DMS 273 (cell line): ENCODE results near the gene VWA2.

ENCODE experiments used
- DNase-seq: peaks from one replicate; lab custom pipeline; 2025; ENCODE audit not compliant: unreplicated experiment; lab: John Stamatoyannopoulos, UW

Gene VWA2, protein sequence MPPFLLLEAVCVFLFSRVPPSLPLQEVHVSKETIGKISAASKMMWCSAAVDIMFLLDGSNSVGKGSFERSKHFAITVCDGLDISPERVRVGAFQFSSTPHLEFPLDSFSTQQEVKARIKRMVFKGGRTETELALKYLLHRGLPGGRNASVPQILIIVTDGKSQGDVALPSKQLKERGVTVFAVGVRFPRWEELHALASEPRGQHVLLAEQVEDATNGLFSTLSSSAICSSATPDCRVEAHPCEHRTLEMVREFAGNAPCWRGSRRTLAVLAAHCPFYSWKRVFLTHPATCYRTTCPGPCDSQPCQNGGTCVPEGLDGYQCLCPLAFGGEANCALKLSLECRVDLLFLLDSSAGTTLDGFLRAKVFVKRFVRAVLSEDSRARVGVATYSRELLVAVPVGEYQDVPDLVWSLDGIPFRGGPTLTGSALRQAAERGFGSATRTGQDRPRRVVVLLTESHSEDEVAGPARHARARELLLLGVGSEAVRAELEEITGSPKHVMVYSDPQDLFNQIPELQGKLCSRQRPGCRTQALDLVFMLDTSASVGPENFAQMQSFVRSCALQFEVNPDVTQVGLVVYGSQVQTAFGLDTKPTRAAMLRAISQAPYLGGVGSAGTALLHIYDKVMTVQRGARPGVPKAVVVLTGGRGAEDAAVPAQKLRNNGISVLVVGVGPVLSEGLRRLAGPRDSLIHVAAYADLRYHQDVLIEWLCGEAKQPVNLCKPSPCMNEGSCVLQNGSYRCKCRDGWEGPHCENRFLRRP

DNA sequence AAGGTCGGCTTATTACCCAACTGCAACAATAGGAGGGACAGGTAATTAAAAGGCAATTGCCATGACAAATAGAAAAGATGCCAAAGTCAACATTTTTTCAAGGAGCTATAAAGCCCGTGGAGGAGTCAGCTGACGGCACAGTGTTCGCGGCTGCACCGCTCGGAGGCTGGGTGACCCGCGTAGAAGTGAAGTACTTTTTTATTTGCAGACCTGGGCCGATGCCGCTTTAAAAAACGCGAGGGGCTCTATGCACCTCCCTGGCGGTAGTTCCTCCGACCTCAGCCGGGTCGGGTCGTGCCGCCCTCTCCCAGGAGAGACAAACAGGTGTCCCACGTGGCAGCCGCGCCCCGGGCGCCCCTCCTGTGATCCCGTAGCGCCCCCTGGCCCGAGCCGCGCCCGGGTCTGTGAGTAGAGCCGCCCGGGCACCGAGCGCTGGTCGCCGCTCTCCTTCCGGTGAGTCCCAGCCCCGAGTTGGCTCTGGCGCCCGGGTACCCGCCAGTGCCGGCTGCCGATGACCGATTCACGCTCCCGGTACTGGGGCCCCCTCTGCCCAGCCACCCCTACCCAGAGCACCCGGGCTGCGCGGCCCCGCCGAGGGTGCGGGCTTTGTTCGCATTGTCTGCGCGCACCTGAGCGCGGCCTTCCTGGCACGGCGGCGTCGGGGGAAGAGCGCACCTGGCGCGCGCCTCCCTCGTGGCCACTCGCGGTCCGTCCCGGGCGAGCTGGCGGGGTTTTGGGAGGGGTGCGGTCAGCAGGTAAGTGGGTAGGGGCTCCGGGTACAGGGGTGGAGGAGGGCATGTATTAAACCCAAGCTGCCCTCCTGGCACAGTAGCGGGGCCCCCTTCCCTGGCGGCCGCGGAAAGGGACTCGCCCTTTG, at the start of gene VWA2:
VWA2 (plus strand) TSS at position 138 of the 877 bp plus-strand sequence. CDS start 9,460 bp downstream, outside the sequence.
- peak; percentile 56 for DNase-seq

DNA sequence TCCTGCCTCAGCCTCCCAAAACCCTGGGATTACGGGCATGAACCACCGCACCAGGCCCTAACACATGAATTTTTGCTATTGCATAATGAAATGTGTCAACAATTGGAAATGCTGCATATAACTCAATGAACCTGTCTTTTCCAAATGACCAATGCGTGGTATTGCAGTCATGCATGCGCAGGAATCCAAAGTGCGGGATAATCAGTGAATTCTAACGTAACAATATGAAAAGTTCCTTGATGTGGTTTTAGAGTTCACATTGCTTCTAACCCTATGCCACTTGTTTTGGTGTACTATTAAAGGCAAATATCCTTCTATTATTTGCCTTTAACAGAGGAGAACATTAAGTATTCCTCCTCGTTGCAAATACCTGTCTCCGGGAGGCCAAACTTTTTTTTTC, 49.4 kb upstream of the VWA2 start:
- no peak for DNase-seq

DNA sequence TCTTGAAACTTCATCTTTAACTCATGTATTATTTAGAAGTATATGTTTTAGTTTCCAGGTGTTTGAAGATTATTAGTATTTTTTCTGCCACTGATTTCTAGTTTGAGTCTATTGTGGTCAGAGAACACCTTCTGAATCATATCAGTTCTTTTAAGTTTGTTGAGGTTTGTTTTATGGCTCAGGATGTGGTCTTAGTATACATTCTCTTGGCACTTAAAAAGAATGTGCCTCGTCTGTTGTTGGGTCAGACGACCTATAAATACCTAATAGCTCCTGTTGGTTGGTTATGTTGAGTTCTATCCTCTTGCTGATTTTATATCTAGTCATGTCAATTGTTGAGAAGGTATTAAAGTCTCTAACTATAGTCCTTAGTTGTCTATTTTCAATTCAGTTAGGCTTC, 44.0 kb upstream of the VWA2 start:
- no peak for DNase-seq

DNA sequence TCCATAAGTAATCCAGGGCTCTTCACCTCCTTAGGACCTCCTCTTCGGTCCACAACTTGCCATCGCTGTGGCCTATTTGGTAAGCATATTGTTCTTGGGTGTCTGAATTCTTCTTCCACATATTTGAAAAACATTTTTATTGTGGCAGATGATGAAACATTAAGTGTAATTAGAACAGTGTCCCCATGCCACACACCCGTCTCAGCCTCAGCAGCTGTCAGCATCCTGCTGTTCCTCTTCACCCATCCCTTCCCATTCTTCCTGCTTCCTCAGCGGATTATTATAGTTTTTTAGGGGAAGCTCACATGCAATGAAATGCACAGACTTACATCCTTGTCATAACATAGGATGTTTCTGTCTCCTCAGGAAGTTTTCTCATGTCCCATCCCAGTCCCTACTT, 39.8 kb upstream of the VWA2 start:
- DNase-seq: no peak

DNA sequence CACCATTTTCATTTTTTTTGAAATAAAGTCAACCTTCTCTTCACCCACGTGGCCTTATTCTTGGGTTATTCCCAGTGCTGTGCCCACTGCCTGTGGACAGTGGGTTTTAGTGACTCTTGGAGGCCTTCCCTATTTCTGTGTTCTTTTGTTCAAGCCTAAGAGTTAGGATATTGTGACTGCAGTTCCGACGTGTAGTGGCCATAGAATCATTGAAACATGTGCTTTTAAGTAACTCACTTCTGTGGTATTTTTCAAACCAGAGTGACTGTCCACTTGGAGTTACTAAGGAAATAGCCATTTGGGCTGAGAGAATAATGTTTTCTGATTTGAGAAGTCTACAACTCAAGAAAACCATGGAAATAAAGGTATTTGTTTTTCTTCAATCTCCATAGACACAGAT, 36.2 kb upstream of the VWA2 start:
- DNase-seq: no peak

DNA sequence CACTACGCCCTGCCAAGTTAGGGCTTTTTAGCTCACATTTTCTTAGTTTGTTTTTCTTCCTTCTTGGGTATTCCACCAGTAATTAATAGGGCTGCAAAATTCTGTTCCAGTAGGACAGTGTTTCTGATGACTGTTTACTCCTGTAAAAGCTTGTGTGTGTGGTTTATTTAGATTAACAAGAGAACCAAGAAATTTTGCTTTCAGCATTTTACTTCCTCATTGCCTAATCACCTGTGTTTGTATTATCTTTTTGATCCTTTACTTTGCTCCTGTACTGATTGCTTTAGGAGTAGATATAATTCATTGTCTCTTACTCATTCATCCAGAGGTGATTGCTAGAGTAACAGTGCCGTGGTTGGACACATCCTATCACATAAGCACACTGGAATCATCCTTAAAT, 32.2 kb upstream of the VWA2 start:
- DNase-seq: no peak

DNA sequence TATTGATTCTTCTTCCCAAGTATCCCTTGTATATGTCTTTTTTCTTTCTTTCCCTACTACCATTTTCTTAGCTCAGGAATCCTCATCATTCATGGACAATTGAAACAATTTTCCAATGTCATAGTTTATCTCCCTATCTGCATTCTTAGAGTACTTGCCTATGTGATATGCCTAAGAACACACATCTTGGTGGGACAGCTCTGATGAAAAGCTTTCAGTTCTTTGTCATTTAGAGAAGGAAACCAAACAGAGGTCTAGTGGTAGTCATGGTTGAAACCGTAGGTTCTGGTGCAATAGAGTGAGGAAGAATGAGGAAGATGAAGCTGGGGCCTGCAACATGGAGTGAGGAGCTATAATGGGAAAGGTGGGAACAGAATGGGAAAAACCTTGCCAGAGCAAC, 31.7 kb upstream of the VWA2 start:
- no peak for DNase-seq

DNA sequence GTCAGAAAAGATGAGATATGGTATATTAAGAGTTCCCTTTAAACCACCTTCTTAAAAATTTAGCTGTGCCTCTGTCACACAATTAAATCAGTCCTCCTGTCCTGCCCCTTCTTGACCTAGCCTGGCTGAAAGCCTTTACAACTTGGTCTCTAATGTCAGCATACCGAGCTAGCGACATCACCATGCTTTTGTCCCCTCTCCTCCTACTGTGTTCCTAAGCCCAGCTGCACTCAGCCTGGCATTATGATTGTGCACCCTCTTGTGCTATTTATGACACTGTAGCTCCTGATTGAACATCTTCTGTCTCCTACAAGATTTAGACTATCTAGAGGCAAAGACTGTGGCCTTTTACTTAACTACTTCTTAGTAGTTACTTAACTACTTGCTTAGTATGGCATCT, 30.7 kb upstream of the VWA2 start:
- DNase-seq: no peak

DNA sequence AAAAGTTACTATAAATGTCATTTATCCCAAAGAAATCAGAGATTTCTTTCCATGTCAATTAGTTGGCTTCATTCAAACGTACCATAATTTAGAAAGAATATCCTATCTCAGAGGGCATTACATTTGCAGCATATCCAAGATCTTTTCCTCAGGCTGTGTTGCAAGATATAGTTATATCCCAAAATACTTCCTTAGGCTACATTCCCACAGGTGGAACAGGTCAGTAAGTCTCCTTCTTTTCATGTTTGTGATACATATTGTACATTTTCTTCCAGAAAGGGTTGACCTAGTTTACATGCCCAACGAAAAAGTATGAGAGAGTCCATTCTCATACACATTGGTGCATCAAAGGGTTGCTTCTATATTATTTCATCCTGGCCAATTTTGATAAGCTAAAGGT, 26.9 kb upstream of the VWA2 start:
- DNase-seq: no peak

DNA sequence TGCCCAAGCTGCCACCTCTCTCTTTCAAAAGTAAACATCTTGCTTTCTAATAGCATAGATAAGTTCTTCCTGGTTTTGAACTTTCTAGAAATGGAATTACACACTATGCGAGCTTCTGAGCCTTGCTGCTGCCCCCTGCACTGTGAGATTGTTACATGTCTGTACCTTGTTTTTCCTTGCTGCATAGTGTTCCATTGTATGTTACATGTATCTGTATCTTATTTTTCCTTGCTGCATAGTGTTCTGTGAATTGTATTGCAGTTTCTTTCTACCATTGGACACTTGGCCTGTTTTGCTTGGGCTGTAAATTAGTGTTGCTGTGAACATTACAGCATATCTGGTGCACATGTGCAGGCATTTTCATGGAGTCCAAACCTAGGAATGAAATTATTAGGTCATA, 24.0 kb upstream of the VWA2 start:
- DNase-seq: no peak

DNA sequence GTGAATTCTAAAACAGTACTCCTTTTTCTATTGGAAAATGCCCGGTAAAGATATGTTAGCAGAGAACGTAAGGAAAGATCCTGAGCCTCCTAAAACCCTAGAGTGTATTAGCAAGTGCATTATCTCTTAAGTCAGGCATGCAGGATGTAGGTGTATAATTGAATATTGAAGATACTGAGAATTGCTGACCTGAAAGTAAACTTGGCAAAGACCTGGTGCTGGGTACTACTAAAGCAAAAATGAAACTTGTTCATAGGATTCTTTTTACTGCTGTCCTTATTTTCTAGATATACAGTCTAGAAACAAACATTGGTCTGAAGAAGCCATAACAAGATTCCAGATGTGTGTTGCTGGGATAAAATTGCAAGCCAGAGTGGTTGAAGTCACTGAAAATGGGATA, 18.8 kb upstream of the VWA2 start:
- no peak for DNase-seq

DNA sequence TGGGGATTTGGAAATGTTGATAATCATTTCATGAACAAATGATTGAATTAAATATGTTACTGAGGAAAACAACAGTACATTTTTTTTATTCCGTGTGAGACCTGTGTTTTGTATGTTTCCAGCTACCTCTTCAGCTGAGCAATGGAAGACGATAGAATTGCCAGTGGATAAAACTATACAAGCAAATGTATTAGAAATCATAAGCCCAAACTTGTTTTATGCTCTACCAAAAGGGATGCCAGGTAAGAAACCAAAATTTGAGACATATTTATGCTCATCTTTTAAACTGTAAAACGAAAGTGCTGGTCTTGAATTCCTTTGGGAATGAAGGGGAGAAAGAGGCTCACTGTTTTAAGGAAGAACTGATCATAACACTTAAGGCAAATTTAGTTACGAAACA, 17.8 kb upstream of the VWA2 start:
- DNase-seq: no peak

DNA sequence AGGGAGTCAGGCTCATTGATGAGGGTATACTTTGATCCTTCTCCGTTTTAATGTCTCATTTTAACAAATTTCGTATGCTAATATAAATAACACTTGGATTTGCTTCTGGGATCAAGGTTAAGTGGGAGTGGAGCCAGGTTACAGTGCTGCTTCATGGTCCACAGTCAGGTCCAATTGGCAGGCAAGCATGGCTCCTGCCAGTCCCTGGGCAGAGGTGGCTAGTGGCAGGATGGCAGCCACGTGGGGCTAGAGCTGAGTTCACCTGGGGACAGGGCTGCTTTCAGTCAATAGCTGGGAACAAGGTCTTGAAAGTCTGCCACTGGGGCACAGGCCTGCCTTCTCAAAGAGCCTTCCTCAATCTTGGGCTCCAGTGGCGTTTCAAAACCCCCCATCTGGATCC, 16.0 kb upstream of the VWA2 start:
- DNase-seq: no peak

DNA sequence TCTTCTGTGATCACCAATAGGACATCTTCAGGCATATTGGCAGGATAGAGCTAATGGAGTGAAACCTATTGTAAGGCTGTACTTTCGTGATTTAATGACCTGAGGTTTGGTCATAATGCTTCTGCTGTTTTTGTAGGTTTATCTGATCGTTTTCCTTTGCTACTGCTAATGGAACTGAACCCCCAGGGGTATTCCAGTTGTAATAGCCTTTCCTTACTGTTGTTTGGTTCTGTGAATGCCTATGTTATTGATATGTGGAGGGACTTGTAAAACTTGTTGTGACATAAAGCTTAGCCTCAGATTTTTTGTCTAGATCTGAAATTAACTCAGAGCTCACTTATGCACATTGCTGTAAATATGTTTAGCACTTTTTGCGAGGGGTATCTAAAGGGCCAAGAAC, 10.9 kb upstream of the VWA2 start:
- no peak for DNase-seq

DNA sequence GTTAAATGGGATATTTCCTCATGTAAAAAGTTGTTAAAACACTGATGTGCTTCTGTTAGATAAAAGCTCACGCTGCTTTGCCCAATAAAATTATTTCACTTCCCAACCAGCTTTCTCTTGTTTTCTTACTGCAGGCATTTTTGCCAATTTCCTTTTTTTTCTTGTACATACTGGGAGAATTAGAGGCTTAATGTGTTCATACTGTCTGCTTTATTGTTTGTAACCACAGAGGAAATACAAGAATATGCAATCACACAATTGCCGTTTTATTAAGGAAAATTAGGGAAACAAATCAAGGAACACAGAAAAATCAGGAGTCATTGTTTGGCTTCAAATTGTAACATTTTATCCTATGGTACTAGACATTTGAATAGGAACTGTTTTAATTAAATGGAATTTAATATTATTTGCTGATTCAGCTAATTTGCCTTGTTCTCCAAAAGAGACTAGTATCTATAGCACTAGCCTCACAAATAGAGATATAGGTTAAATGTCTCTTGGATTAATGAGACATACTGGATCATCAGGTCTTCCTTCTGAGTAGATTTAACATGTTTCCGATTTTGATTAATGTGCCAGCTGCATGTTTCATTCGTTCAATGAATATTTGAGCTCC, 6.4 kb upstream of the VWA2 start:
- no peak for DNase-seq

DNA sequence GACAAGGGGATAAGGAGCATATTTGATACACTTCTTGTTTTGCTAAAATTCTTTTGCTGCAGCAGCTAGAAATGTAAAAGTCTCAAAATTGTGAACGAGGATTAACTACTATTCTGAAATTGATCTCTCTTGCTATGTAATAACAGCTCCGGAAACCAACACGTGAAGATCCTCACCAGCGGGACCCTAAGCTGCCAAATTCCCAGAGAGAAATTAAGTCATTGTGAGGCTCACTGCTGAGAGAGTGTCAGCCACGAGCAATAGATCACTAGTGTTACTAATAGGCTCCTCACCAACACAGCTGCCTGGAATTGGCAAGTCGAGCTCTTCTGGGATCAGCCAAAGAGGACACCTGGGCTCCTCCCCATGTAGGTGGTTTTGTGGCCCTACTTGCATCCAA, 5.6 kb upstream of the VWA2 start:
- DNase-seq: no peak

DNA sequence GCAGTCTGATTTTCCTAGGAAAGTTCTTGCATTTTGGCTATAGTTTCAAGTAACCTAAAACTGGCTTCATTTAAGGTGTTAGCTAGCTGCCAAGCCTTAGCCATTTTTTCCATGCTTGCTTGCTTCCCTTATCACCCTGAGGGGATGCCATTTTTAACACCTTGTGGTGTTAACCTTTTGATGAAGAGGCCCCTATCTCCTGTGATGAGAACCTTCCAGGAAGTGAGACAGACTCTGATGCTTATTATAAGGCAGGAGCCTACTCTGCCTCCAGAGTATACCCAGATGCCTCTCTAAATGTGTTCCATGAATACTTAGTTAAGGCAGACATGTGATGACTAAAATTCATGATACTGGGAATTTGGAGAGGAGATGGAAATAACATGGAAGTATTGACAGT, 4.9 kb upstream of the VWA2 start:
- DNase-seq: no peak

DNA sequence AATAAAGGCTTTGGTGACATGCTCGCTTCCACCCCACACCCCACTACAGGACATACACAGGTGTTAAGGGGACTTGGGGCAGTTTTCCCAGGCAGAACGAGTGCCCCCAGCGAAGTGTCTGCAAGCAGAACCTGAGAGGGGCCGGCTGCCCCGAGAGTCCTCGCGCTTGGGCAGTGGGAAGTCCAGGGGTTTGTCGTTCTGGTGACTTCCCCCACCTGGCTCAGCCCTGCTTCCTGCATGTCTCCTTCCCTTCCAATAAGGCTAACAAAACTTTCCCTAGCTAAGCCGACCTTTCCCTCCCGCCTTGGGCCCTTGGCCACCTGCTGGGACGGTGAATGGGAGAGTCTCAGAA, 916 bp downstream of the VWA2 start:
- no peak for DNase-seq

DNA sequence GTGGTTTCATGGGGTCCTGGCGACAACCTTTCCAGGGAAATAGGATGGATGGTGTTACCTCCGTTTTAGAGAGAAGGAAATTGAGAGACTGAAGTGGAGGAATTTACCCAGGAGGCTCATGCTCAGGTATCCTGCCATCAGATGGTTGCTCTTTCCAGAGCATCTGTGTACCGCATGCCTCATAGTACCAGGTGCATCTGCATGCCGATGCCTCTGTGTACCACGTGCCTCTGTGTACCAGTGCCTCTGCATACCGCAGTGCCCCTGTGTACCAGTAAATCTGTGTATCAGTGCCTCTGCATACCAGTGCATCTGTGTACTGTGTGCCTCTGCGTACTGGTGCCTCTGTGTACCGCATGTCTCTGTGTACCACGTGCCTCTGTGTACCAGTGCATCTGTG, 3.2 kb downstream of the VWA2 start:
- DNase-seq: no peak

DNA sequence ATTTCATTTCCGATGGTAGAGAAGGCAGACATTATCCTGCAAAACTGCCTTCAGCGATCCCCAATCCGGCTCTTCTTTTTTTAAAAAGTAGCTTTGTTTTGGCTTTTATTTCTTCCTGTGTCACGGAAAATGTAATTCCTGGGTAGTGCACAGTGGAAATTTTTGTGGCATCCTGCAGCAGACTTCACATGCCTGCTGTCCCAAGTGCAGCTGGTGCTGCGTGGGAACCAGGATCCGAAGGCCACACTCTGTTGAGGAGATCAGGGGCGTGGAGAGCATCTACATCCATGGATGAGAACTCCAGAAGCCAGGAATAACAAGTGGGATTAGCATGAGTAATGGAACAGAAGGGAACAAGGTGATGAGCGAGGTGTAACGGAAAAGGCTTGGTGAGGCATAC, 4.6 kb downstream of the VWA2 start:
- no peak for DNase-seq

DNA sequence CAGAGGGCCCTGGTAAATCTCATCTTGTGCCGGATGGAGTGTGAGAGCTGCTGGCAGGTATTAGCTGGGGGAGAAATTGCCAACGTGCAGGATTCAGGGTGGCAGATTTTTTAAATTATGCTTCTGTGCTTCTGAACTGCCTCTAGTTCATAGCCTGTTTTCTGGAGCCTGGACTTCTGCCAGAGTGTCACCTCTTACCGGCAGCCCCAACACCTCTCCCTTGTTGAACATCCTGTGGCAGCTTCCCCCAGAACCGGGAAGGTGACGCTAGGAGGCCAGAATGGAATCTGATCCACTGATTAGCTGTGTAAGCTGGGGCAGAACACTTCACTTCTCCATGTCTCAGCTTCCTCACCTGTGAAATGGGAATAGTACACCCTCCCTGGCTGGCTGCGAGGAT, 5.1 kb downstream of the VWA2 start:
- no peak for DNase-seq
